ENCODE measurements around the gene CRIM1. TPM values are rescaled to one million over a fixed set of nuclear protein-coding genes. Genes with fewer than 3 reads are reported as not detected.

CRIM1 gene
- total and polyA plus RNA-seq, 2 of the 8 experiments (the other 6 are each of a cell fraction or from before 2014, with no cell fraction given), result 9.4 to 28.4 TPM

- Histone ChIP-seq H4K8ac (ENCODE audit: extremely low read depth, insufficient read depth, low read length) (no peak overlapping the region), H3K18ac (ENCODE audit: extremely low read depth, low read length) (no peak overlapping the region), H4K5ac (ENCODE audit: insufficient read length, low read depth, low read length) (no peak overlapping the region), H3K36me3 (ENCODE audit: control insufficient read depth in 2 of 4, insufficient read depth in 4 of 4, low read length in 3 of 4) (no peaks in the 10 kb centered on the region), H3K56ac (replicated peaks; ENCODE audit: insufficient read length, low read depth, low read length) (no peak overlapping the region), H3K79me1 (ENCODE audit: low read depth, low read length) (peaks cover 3% of the 10 kb centered on the region; the same call in 1 of the 2 replicates), H2BK15ac (ENCODE audit: low read length) (no peak overlapping the region), H3K4me2 (ENCODE audit: insufficient read depth in 1 of 2, low read depth in 2 of 2, low read length in 2 of 2) (no peak overlapping the region), H3K14ac (ENCODE audit: insufficient read length) (no peak overlapping the region), H3K79me2 (ENCODE audit: control insufficient read depth in 1 of 2, insufficient read depth in 2 of 2, low read length in 2 of 2) (0 out of 4 replicates have a peak, but pooled peaks cover 0 to 2% of the 10 kb centered on the region in 2 experiments), H4K20me1 (replicated peaks in 1 of 2; ENCODE audit: control insufficient read depth in 1 of 2, insufficient read depth in 2 of 2, low read length in 2 of 2) (no peaks in the 10 kb centered on the region), H3K27ac (ENCODE audit: low read depth, low read length) (no peak overlapping the region), H3K27me3 (replicated peaks in 1 of 4; ENCODE audit: control insufficient read depth in 3 of 4, extremely low read depth in 1 of 4, insufficient read depth in 3 of 4, low read length in 3 of 4) (no peaks in the 10 kb centered on the region), H2BK120ac (replicated peaks; ENCODE audit: low read depth, low read length) (no peak overlapping the region), H2BK20ac (ENCODE audit: low read length) (no peak overlapping the region), H3K23ac (ENCODE audit: insufficient read length) (no peak overlapping the region), H2BK12ac (ENCODE audit: low read depth, low read length) (no peak overlapping the region), H3K9ac (replicated peaks in 1 of 4; ENCODE audit: extremely low read depth in 1 of 4, low read depth in 3 of 4, low read length in 3 of 4) (no peak overlapping the region), H2BK5ac (ENCODE audit: low read depth, low read length) (no peak overlapping the region), H3K4me1 (replicated peaks in 1 of 4; ENCODE audit: control insufficient read depth in 3 of 4, insufficient read depth in 4 of 4, low read length in 3 of 4) (peaks cover 0 to 7% (median 2%) of the 10 kb centered on the region in 4 experiments; a peak in 4 of 7 replicates), H3K9me3 (ENCODE audit: insufficient read depth in 2 of 2, low read depth in 1 of 2, low read length in 1 of 2) (no peaks in the 10 kb centered on the region), H2AK5ac (ENCODE audit: low read depth, low read length) (no peak overlapping the region), H3K4ac (replicated peaks; ENCODE audit: insufficient read length, low read depth, low read length) (no peak overlapping the region), H3K4me3 (ENCODE audit: extremely low read depth in 1 of 4, insufficient read depth in 2 of 4, low read depth in 3 of 4, low read length in 4 of 4) (no peak overlapping the region), H4K91ac (replicated peaks; ENCODE audit: insufficient read length, low read length) (no peak overlapping the region), H2AFZ (ENCODE audit: low read length) (no peak overlapping the region), H3K23me2 (ENCODE audit: low read depth, low read length) (no peaks in the 10 kb centered on the region)
- 93% methylated on average over 1 of the region's 1 CpG; no CpG with 5 or more reads in 1 of the 2 experiments for WGBS, 2 experiments (ENCODE audit: extremely low coverage in 1 of 2, insufficient coverage in 1 of 2, insufficient read length in 1 of 2, insufficient replicate concordance in 2 of 2, low coverage in 1 of 2, low lambda C conversion rate in 2 of 2, missing lambda C conversion rate in 1 of 2)
- no peak for DNase-seq (ENCODE audit: low read depth in 1 of 2, low spot score in 2 of 2)
- FAIRE-seq, result no peak
- ChIA-PET CTCF (ENCODE audit: partially characterized antibody) (interaction anchor here (0.8 to 2.3 kb wide), 4 partner anchors 17 to 224 kb away, joined by 3 to 13 read pairs (median 4); no protein-coding TSS in a partner anchor), POLR2A (ENCODE audit: partially characterized antibody) (interaction anchor here (0.6 to 1.2 kb wide), 3 partner anchors 62 to 174 kb away, joined by 3 read pairs; no protein-coding TSS in a partner anchor)
- TF ChIP-seq SIRT6 (IDR thresholded peaks at IDR 0.05; ENCODE audit: low read length) (no peak), KDM4A (IDR thresholded peaks at IDR 0.05; ENCODE audit: low read depth, low read length, severe bottlenecking) (no peak)
These were observed 206.7 kb downstream of the CRIM1 start for GRCh38 chr2:36562240-36562639.
